Prostate gland (tissue), 2 donors: Measurements from ENCODE around the gene SMARCE1.

ENCODE experiments used
- CTCF ChIP-seq, 4 experiments: fragments of 200-600 bp in 2 of 4; fragments of 450-650 bp in 2 of 4; sonication (generic) in 2 of 4; IDR thresholded peaks; 1 replicate in 3 of 4; 2 replicates in 1 of 4; pipeline ENCODE4 v1.5.1; 2016 to 2019; ENCODE audit warnings: antibody characterized with exemption in 4 of 4, mild to moderate bottlenecking in 2 of 4, moderate library complexity in 2 of 4
- POLR2A ChIP-seq: fragments of 450-650 bp; IDR thresholded peaks from one replicate; pipeline ENCODE4 v1.6.1; 2016; ENCODE audit warnings: antibody characterized with exemption, mild to moderate bottlenecking
- POLR2AphosphoS5 ChIP-seq: sonication (generic); formaldehyde crosslinking; IDR thresholded peaks from one replicate; pipeline ENCODE4 v1.6.1; 2017; ENCODE audit warnings: antibody characterized with exemption

DNA sequence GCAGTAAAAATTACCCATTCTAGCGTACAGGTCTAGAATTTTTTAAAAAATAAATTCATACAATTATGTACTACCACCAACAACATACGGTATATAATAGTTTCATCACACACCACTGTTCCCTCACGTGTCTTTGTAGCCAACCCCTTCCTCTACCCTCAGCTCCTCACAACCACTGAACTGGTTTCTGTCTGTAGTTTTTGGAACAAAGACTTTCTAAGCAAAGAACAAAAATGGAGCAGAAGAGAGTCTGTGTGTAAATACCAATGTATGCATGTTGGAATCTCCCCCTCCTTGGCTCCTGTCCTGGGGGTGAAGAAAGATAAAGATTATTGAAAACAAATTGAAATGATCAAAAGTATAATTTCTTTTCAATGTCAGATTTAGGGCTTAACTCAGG is 50.5 kb downstream of the SMARCE1 start:
- TF ChIP-seq CTCF (IDR thresholded peaks at IDR 0.05) (no peak), POLR2A (no peak), POLR2AphosphoS5 (no peak)
